Activated CD4-positive, alpha-beta memory T cell treated with anti-CD3 and anti-CD28 coated beads for 36 hours (primary cell): ENCODE results near the gene CALY. TPM values are rescaled to one million over a fixed set of nuclear protein-coding genes. Genes with fewer than 3 reads are reported as not detected.

Experiments used
- CTCF ChIA-PET: fragments of 350-600 bp; sonication (Branson Sonifier 250); formaldehyde crosslinking; loops from one replicate; lab custom pipeline; 2021; ENCODE audit warnings: antibody characterized with exemption, inconsistent platforms; lab: Charles Lee
- POLR2A ChIA-PET: fragments of 350-600 bp; sonication (Branson Sonifier 250); formaldehyde crosslinking; loops from one replicate; lab custom pipeline; 2021; ENCODE audit warnings: antibody characterized with exemption; lab: Charles Lee
- DNase-seq: peaks from one replicate; pipeline ENCODE4 v3.0.0-alpha.2; 2020
- H3K27ac Mint-ChIP-seq: one replicate; pipeline ENCODE4 v1.8.0; 2021; ENCODE audit warnings: mixed read lengths
- H3K27me3 Mint-ChIP-seq: one replicate; pipeline ENCODE4 v1.8.0; 2021; ENCODE audit warnings: mixed read lengths
- H3K36me3 Mint-ChIP-seq: one replicate; pipeline ENCODE4 v1.8.0; 2021; ENCODE audit warnings: mixed read lengths
- H3K4me1 Mint-ChIP-seq: one replicate; pipeline ENCODE4 v1.8.0; 2021; ENCODE audit warnings: low read depth, mixed read lengths
- H3K4me3 Mint-ChIP-seq: one replicate; pipeline ENCODE4 v1.8.0; 2021; ENCODE audit warnings: mild to moderate bottlenecking, mixed read lengths
- H3K9me3 Mint-ChIP-seq: one replicate; pipeline ENCODE4 v1.8.0; 2021; ENCODE audit warnings: mixed read lengths
- intact Hi-C: fragments of 100-400 bp; cut with micrococcal nuclease; formaldehyde crosslinking; loops from one replicate; pipeline ENCODE4 v1.15.1; 2023
- total RNA-seq, 2 experiments: library from RNA; stranded (reverse); gene quantifications; one replicate each; pipeline ENCODE4 v1.2.3, GENCODE V29; 2021

The CALY gene
- total RNA-seq, 2 experiments from 2014 or later, result not detected

DNA sequence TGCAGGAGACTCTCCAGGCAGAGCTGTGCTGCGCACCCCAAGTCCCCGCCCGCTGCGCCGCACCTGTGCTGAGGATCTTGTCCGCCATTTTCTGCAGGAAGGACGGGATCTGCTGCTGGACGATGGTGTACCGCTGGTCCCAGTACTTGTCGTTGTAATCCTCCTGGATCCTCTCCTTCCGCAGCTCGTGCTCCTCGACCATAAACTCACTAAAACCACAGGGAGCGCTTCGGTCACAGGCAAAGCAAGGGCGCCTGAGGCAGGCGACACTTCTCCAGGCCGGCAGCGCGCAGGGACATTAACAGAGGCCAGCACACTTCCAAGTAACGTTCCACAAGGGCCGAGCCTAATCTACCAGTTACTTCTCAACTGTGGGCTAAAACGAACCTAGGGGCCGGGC, 46.9 kb downstream of the CALY start:
- no peaks in the 10 kb centered on the region for H3K9me3 Mint-ChIP-seq
- ChIA-PET POLR2A (interaction anchor here (0.6 kb wide), 1 partner anchor 177 kb away, joined by 7 read pairs; no protein-coding TSS in a partner anchor), CTCF (no interaction called here)
- no peaks in the 10 kb centered on the region for H3K27me3 Mint-ChIP-seq
- H3K4me1 Mint-ChIP-seq, result peaks cover 11% of the 10 kb centered on the region
- DNase-seq, result no peak
- no peak overlapping the region for H3K4me3 Mint-ChIP-seq
- H3K36me3 Mint-ChIP-seq, result peaks cover 55% of the 10 kb centered on the region
- intact Hi-C loops, result no loop called here
- H3K27ac Mint-ChIP-seq, result no peak overlapping the region

DNA sequence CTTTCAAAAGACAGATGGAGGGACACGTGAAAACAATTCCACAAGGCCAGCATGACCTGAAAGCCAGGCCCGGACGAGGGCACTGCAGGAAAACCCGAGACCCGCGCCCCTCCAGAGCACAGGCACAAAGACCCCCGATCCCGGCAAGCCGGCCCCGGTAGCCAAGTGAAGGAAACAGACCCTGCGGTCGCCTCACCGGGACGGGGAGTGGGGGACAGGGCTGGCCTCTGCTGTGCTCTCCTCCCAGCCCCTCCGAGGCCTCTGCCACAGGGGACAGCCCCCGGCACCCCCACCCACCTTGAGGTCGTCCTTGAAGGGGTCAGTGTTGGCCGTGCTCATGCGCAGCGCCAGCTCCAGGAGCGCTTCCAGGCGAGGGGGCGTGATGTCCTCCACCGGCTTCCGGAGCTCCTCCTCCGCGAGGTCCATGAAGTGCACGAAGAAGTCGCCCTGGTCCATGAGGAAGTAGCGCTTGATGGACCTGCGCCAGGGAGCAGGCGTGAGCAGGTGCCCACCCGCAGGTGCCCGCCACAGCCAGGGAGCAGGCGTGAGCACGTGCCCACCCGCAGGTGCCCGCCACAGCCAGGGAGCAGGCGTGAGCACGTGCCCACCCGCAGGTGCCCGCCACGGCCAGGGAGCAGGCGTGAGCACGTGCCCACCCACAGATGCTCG, 48.7 kb downstream of the CALY start:
- no peak overlapping the region for H3K27ac Mint-ChIP-seq
- H3K27me3 Mint-ChIP-seq, result no peaks in the 10 kb centered on the region
- ChIA-PET CTCF (no interaction called here), POLR2A (no interaction called here)
- H3K36me3 Mint-ChIP-seq, result peaks cover 50% of the 10 kb centered on the region
- H3K9me3 Mint-ChIP-seq, result no peaks in the 10 kb centered on the region
- no peak overlapping the region for H3K4me3 Mint-ChIP-seq
- intact Hi-C loops, result no loop called here
- no peak for DNase-seq
- peaks cover under 1% of the 10 kb centered on the region for H3K4me1 Mint-ChIP-seq

DNA sequence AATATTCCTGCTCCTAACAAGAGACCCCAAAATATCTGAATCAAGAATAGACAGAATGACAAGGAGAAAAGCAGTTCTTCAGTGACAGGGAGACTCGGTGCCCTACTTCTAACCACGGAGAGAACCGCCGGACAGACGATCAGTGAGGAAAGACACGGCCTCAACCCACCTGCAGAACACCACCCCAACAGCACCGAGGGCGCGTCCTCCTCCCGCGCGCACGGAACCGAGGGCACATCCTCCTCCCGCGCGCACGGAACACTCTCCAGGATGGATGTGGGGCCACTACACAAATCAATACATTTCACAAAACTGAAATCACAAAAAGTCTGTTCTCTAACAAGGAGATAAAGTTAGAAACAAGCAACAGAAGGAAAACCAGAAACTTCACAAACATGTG, 50.3 kb downstream of the CALY start:
- Mint-ChIP-seq H3K9me3 (no peaks in the 10 kb centered on the region), H3K27ac (no peak overlapping the region), H3K4me1 (no peaks in the 10 kb centered on the region), H3K4me3 (no peak overlapping the region), H3K27me3 (no peaks in the 10 kb centered on the region), H3K36me3 (peaks cover 51% of the 10 kb centered on the region)
- POLR2A ChIA-PET, result no interaction called here
- CTCF ChIA-PET, result no interaction called here
- no peak for DNase-seq
- intact Hi-C loops, result no loop called here

DNA sequence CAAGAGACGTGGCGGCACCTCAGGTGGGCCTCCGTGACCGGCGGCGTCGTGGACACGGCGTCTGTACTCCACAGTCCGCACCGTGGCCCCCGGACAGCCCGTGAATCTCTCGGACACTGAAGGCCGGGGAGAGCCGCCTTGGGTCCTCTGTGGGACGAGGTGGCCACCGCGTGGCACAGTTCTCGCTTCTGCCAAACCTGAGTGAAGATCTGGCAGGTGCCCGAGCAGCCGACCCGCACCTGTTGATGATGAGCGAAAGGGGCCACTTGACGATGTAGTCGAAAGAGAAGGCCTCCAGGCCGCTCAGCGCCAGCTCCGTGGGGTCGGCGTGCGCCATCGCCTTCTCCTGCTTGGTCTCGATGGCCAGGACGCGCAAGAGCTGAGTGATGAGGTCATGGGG, 51.5 kb downstream of the CALY start:
- CTCF ChIA-PET, result no interaction called here
- POLR2A ChIA-PET, result no interaction called here
- no peaks in the 10 kb centered on the region for H3K9me3 Mint-ChIP-seq

DNA sequence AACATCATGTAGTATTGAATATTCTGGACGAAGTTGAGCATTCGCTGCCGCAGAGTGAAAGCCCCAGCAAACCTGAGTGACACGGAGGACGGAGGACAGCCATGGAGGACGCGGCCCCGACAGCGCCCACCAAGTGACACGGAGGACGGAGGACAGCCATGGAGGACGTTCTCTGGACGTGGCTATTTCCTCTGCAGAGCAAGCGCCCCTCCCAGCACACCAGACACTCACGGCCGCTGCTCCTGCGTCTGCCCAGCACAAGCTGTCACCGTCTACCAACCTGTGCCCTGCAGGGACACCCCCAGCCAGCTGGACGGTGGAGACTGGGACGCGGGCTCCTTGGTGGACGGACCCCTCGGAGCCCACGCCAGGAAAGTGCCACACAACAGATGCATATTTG, 52.8 kb downstream of the CALY start:
- POLR2A ChIA-PET, result no interaction called here

More for the DNA sequence above, 51.5 kb downstream of the CALY start:
- no peak overlapping the region for H3K27ac Mint-ChIP-seq
- peaks cover 46% of the 10 kb centered on the region for H3K36me3 Mint-ChIP-seq
- no peaks in the 10 kb centered on the region for H3K27me3 Mint-ChIP-seq
- H3K4me1 Mint-ChIP-seq, result no peaks in the 10 kb centered on the region
- DNase-seq, result no peak
- intact Hi-C loops, result no loop called here
- H3K4me3 Mint-ChIP-seq, result no peak overlapping the region

DNA sequence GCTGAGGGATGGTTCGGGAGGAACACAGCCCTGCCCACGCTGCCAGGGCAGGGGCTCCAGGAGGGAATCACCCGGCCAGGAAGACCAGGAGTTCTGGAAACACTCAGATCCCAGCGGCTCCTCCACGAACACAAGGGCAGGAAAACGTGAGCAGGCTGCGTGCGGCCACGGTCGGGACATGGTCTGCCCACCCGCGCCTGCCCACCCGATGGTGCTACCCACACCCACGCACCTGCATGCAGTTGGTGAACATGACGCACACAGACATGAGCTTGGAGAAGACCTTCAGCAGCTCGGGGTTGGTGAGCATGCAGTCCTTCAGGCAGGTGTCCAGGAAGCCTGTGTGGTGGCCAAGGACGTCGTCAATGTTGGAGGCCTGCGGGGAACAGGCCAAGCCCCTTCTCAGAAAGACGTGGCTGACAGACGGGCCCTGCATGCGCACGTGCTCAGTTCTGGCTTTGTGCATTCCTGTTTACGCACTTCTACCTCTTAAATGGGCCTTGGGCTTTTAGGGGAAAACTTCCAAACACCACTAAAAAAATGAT, 53.8 kb downstream of the CALY start:
- Mint-ChIP-seq H3K9me3 (no peaks in the 10 kb centered on the region), H3K36me3 (peaks cover 37% of the 10 kb centered on the region), H3K27me3 (no peaks in the 10 kb centered on the region), H3K4me3 (no peak overlapping the region), H3K4me1 (peaks cover 16% of the 10 kb centered on the region), H3K27ac (no peak overlapping the region)
- intact Hi-C loops, result no loop called here
- CTCF ChIA-PET, result interaction anchor here (1.2 kb wide), 1 partner anchor 25 kb away, joined by 6 read pairs; no protein-coding TSS in a partner anchor
- no peak for DNase-seq
- POLR2A ChIA-PET, result no interaction called here

More for the DNA sequence above, 52.8 kb downstream of the CALY start:
- no peaks in the 10 kb centered on the region for H3K9me3 Mint-ChIP-seq
- CTCF ChIA-PET, result interaction anchor here (1.1 kb wide), 2 partner anchors 23 to 46 kb away, joined by 3 to 4 read pairs; no protein-coding TSS in a partner anchor
- no peak overlapping the region for H3K4me3 Mint-ChIP-seq
- no peaks in the 10 kb centered on the region for H3K27me3 Mint-ChIP-seq
- peaks cover 40% of the 10 kb centered on the region for H3K36me3 Mint-ChIP-seq
- intact Hi-C loops, result no loop called here
- DNase-seq, result no peak
- H3K4me1 Mint-ChIP-seq, result peaks cover 6% of the 10 kb centered on the region
- no peak overlapping the region for H3K27ac Mint-ChIP-seq

DNA sequence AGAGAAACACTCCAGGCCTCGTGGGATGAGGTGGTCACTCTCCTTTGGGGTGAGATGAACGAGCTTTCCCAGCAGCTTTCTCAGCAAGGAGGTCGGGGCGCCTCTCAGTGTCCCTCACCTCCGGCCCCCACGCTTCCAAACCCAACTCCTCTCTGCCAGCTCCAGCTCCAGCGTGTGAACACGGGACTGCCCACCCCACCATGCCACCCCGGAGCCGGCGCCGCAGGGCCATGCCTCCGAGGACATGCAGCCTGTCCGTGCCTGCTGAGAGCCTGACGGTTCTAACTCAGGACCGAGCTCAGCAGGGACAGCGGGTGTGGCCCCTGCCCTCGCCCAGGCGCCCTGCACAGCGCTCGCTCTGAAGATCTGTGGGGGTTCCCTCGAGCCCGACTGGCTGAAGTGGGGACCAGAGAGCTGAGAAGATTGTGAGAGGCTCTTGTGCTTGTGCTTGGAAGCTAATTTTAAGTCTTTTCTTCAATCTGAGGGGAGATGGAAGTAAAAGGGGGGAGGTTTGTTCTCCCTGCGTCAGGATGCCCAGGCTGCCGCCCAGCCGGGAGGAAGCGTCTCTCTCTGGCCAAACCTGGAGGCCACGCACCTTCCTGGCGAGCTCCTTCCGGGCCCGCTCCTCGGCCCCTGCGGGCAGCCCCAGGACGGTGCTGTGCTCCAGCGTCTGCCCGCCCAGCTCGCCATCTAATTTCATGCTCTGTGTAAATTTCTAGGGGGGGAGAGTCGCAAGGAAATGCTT, 54.9 kb downstream of the CALY start:
- H3K9me3 Mint-ChIP-seq, result no peaks in the 10 kb centered on the region
- peaks cover 30% of the 10 kb centered on the region for H3K36me3 Mint-ChIP-seq
- CTCF ChIA-PET, result interaction anchor here (1.2 kb wide), 1 partner anchor 26 kb away, joined by 6 read pairs; no protein-coding TSS in a partner anchor
- no peak overlapping the region for H3K27ac Mint-ChIP-seq
- intact Hi-C loops, result no loop called here
- POLR2A ChIA-PET, result no interaction called here
- H3K27me3 Mint-ChIP-seq, result no peaks in the 10 kb centered on the region
- H3K4me3 Mint-ChIP-seq, result no peak overlapping the region
- DNase-seq, result no peak
- H3K4me1 Mint-ChIP-seq, result peaks cover 21% of the 10 kb centered on the region

DNA sequence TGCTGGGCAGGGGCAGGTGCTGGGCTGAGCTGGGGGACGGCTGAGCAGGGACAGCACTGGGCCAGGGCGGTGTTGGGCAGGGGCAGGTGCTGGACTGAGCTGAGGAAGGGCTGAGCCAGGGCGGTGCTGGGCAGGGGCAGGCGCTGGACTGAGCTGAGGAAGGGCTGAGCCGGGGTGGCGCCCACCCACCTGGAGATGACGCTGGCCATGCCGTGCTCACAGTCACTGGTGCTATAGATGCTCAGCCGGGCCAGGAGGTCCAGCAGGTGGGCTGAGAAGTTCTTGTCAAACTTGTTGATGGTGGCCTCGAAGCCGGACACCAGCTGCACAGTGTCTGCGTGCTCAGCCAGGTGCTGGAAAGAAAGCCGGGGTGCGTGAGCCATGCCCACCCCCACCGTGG, 55.6 kb downstream of the CALY start:
- ChIA-PET POLR2A (no interaction called here), CTCF (interaction anchor here (3.6 kb wide), 1 partner anchor 26 kb away, joined by 16 read pairs; no protein-coding TSS in a partner anchor)
- intact Hi-C loops, result no loop called here
- no peaks in the 10 kb centered on the region for H3K27me3 Mint-ChIP-seq
- H3K36me3 Mint-ChIP-seq, result peaks cover 24% of the 10 kb centered on the region
- no peak overlapping the region for H3K27ac Mint-ChIP-seq
- peaks cover 21% of the 10 kb centered on the region for H3K4me1 Mint-ChIP-seq
- H3K9me3 Mint-ChIP-seq, result no peaks in the 10 kb centered on the region
- H3K4me3 Mint-ChIP-seq, result no peak overlapping the region
- no peak for DNase-seq

DNA sequence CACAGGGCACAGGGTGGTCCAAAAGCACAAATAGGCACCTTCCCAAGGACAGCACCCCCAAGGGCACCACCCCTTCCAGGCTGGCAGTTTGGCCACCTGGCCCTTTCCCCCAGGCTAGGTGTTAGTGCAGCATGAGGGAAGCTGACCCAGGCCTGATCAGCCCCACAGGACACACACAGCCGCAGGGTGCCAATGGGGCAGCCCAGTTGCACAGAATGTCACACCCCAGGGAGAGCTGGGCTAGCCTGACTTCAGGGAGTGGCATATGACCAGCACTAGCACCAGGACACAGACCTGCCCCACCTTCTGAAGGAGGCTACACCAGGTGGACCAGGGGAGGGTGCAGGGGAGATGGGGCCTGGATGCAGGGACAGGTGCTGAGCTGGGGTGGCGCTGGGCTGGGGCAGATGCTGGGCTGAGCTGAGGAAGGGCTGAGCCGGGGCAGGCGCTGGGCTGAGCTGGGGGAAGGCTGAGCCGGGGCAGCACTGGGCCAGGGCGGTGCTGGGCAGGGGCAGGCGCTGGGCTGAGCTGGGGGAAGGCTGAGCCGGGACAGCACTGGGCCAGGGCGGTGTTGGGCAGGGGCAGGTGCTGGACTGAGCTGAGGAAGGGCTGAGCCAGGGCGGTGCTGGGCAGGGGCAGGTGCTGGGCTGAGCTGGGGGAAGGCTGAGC, 56.2 kb downstream of the CALY start:
- intact Hi-C loops, result no loop called here
- Mint-ChIP-seq H3K4me3 (no peak overlapping the region), H3K27ac (no peak overlapping the region), H3K4me1 (peaks cover 21% of the 10 kb centered on the region), H3K9me3 (no peaks in the 10 kb centered on the region), H3K36me3 (peaks cover 24% of the 10 kb centered on the region), H3K27me3 (no peaks in the 10 kb centered on the region)
- CTCF ChIA-PET, result interaction anchor here (3.6 kb wide), 1 partner anchor 27 kb away, joined by 16 read pairs; no protein-coding TSS in a partner anchor
- POLR2A ChIA-PET, result interaction anchor here (0.6 kb wide), 1 partner anchor 137 kb away, joined by 3 read pairs; no protein-coding TSS in a partner anchor
- no peak for DNase-seq

DNA sequence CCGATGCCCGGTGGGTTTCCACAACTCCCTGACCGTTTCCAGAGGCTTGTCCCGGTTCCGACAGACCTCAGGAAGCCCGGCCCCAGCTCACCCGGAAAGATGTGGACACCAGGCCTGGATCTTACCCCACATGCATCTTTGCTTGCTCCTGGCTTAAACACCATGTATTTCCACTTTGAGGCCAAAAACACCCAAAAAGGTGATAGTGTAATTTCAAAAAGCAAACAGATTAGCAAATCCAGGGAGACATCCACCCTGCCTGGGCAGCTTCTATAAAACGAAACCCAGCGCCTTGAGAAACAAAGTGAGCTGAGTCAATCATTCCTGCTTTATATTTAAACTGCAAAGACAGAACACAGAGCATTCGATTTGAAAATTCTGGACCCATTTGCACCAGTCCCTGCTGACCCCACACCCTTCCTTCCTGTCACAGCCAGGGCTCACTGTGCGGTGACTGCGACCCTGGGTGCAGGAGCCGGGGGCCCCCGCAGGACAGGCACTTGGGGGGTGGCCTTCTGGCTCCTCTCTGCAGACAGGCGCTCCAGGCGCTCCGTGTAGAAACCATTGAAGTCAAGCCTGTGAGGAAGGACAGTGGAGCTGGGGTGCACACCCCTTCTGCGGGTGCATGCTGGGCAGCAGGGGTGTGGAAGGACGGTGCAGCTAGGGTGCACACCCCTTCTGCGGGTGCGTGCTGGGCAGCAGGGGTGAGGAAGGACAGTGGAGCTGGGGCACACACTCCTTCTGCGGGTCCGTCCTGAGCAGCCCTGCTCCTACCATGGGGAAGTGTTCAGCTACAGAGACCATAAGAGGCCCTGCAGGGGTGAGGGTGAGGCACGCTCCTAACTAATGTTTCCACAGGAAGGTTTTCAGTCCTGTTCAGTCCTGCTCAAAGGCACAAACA, 57.1 kb downstream of the CALY start:
- intact Hi-C loops, result no loop called here
- POLR2A ChIA-PET, result interaction anchor here (0.6 to 2.3 kb wide), 3 partner anchors 20 to 136 kb away, joined by 3 to 6 read pairs (median 4); no protein-coding TSS in a partner anchor
- H3K9me3 Mint-ChIP-seq, result no peaks in the 10 kb centered on the region
- H3K4me1 Mint-ChIP-seq, result peaks cover 26% of the 10 kb centered on the region
- H3K4me3 Mint-ChIP-seq, result no peak overlapping the region
- CTCF ChIA-PET, result interaction anchor here (1.5 to 3.6 kb wide), 3 partner anchors 21 to 50 kb away, joined by 4 to 16 read pairs (median 5); no protein-coding TSS in a partner anchor
- H3K36me3 Mint-ChIP-seq, result peaks cover 23% of the 10 kb centered on the region
- DNase-seq, result no peak
- H3K27me3 Mint-ChIP-seq, result no peaks in the 10 kb centered on the region
- H3K27ac Mint-ChIP-seq, result no peak overlapping the region
